ENCODE measurements around the gene OR10D3.

OR10D3 gene

DNA sequence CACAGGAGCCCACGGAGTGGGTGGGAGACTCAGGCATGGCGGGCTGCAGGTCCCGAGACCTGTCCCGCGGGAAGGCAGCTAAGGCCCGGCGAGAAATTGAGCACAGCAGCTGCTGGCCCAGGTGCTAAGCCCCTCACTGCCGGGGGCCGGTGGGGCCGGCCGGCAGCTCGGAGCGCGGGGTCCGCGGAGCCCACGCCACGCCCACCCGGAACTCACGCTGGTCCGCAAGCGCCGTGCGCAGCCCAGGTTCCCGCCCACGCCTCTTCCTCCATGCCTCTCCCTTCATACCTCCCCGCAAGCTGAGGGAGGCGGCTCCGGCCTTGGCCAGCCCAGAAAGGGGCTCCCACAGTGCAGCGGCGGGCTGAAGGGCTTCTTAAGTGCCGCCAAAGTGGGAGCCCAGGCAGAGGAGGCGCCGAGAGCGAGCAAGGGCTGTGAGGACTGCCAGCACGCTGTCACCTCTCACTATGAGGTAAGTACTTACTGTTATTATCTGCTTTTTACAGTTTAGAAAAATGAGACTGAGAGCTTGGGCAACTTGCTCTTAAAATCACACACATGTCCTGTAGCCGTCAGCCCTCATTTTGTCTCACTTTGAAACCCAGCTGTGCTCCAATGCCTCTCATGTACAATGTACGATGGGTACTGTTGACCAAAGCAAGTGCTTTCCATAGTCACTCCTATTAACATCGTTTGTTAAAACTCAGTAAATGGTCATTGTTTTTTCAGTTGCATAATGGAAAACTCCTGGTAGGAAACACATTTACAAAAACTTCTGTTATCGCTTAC lies 12.2 kb upstream of the OR10D3 start:
- Histone ChIP-seq H3K27ac (no peak overlapping the region), H3K4me3 (ENCODE audit: low read depth, low read length) (no peak overlapping the region), H3K36me3 (no peaks in the 10 kb centered on the region), H3K9me3 (ENCODE audit: severe bottlenecking) (no peaks in the 10 kb centered on the region), H3K27me3 (ENCODE audit: insufficient read depth, low read depth, severe bottlenecking) (no peaks in the 10 kb centered on the region)
- no peak for DNase-seq
- TF ChIP-seq, protein P1, sequence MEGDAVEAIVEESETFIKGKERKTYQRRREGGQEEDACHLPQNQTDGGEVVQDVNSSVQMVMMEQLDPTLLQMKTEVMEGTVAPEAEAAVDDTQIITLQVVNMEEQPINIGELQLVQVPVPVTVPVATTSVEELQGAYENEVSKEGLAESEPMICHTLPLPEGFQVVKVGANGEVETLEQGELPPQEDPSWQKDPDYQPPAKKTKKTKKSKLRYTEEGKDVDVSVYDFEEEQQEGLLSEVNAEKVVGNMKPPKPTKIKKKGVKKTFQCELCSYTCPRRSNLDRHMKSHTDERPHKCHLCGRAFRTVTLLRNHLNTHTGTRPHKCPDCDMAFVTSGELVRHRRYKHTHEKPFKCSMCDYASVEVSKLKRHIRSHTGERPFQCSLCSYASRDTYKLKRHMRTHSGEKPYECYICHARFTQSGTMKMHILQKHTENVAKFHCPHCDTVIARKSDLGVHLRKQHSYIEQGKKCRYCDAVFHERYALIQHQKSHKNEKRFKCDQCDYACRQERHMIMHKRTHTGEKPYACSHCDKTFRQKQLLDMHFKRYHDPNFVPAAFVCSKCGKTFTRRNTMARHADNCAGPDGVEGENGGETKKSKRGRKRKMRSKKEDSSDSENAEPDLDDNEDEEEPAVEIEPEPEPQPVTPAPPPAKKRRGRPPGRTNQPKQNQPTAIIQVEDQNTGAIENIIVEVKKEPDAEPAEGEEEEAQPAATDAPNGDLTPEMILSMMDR (IDR thresholded peaks at IDR 0.05; ENCODE audit: low read depth, low read length), result no peak

DNA sequence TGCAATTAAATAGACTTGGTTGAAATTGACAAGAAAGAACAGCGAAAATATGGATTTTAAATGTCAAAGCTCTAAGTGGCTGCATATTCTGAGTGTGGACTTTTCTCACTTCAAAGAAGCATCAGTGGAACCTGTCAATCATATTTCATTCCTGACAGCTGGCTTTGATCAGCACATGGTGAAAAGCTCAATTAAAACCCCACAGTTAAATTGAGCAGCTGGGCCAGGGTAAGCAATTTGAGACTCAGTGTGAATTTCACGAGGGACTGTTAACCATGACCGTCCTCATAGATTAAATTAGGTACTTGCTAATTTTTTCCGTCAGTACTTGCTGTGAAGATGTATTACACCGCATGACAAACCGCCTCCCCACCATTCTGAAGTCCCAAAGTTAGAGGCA lies 11.0 kb upstream of the OR10D3 start:
- Histone ChIP-seq H3K27me3 (ENCODE audit: insufficient read depth, low read depth, severe bottlenecking) (no peaks in the 10 kb centered on the region), H3K36me3 (no peaks in the 10 kb centered on the region), H3K9me3 (ENCODE audit: severe bottlenecking) (no peaks in the 10 kb centered on the region), H3K4me3 (ENCODE audit: low read depth, low read length) (no peak overlapping the region), H3K27ac (no peak overlapping the region)
- TF ChIP-seq, protein P1 (IDR thresholded peaks at IDR 0.05; ENCODE audit: low read depth, low read length), result no peak
- DNase-seq, result no peak

DNA sequence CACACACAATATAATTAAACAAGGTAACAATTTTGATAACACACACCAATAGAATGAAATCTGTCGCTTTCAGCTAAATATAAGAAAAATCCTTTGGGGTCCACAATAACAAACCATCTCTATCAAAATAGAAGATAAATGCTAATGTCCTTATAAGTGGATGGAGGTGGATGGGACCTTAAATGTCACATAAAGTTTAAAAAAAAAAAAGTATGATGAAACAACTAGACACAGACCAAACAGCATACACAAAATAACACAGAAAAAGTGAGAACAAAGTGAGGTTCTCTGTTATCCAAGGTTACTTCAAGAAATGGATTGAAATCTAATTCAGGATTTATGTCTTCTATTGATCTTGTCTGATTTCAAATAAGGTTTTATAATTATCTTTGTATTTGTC lies 10.5 kb upstream of the OR10D3 start:
- H3K27ac ChIP-seq, result no peak overlapping the region
- no peaks in the 10 kb centered on the region for H3K9me3 ChIP-seq (ENCODE audit: severe bottlenecking)
- no peak overlapping the region for H3K4me3 ChIP-seq (ENCODE audit: low read depth, low read length)
- no peak for DNase-seq
- no peaks in the 10 kb centered on the region for H3K27me3 ChIP-seq (ENCODE audit: insufficient read depth, low read depth, severe bottlenecking)
- no peaks in the 10 kb centered on the region for H3K36me3 ChIP-seq
- TF ChIP-seq, protein P1 (IDR thresholded peaks at IDR 0.05; ENCODE audit: low read depth, low read length), result no peak

DNA sequence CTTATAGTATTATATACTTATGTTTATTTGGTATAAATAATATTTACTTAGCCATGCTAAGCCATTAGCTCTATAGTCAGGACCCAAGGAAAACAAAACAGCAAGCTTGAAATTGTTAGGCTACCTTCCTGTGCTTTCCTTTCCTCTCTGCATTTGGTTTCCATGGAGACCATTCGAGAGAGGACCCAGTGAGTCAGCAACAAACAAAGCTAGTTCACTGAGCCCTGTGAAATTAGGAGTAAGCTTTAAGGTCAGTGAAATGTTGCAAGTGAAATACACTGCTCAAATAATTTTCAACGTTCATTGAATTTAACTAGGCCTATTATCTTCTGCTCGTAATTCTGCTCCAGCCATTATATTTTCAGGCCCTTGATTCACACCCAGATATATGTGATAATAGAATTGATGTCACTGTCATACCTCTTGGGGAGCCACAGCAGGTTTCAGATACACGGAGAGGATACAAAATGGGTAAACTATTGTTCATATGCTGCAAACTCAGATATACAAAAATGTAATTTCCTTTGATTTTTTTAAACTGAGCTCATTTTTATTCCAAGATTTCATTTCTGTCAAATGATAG lies 9.1 kb upstream of the OR10D3 start:
- no peak overlapping the region for H3K4me3 ChIP-seq (ENCODE audit: low read depth, low read length)
- TF ChIP-seq, protein P1 (IDR thresholded peaks at IDR 0.05; ENCODE audit: low read depth, low read length), result no peak
- no peak overlapping the region for H3K27ac ChIP-seq
- H3K27me3 ChIP-seq (ENCODE audit: insufficient read depth, low read depth, severe bottlenecking), result no peaks in the 10 kb centered on the region
- no peak for DNase-seq
- H3K36me3 ChIP-seq, result no peaks in the 10 kb centered on the region
- no peaks in the 10 kb centered on the region for H3K9me3 ChIP-seq (ENCODE audit: severe bottlenecking)

DNA sequence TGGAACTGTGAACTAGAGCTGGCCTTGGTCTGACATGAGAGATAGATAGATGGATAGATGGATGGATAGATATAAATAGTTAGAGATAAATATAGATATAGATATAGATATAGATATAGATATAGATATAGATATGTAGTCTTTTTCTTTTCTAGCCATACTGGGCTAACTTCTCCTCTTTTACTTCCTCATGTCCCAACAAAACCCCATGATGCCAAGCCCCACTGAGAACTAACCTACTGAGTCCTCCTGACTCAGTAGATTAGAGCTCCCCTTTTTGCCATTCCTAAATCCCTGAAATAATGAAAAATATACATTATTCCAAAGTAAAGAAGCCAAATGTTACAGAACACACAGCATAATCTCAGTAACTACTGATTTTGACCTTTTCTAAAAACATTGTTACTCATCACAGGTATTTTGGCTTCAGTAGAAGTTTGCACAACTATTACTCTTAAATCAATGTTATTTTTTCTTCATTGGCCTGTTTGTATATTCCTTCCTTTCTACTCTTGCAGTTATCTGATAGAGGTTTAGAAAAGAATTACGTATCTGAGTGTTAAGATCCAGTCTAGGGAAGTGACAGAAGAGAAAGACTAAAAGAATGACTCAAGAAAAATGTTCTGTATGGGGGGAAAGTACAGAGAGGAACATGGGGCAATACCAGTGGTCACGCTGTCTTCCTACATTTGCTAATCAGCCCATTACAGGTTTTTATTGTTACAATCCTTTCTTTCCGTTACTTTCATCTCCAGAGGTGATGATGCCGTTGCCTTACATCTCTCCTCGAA lies 6.0 kb upstream of the OR10D3 start:
- no peak overlapping the region for H3K4me3 ChIP-seq (ENCODE audit: low read depth, low read length)
- no peak overlapping the region for H3K27ac ChIP-seq
- no peaks in the 10 kb centered on the region for H3K27me3 ChIP-seq (ENCODE audit: insufficient read depth, low read depth, severe bottlenecking)
- TF ChIP-seq, protein P1 (IDR thresholded peaks at IDR 0.05; ENCODE audit: low read depth, low read length), result no peak
- DNase-seq, result no peak
- no peaks in the 10 kb centered on the region for H3K36me3 ChIP-seq
- H3K9me3 ChIP-seq (ENCODE audit: severe bottlenecking), result no peaks in the 10 kb centered on the region
